Adipocyte (in vitro differentiated cells): ENCODE measurements around the gene TRIM14.
"Not testable (repeated sequence)": the region's sequence is repeated elsewhere in the genome, so short reads cannot be mapped to it uniquely, and the experiment has no call there.

ENCODE experiments used
- DNase-seq: peaks from one replicate; pipeline ENCODE4 v3.0.0-alpha.2; 2015; ENCODE audit warnings: low read depth
- H3K27me3 ChIP-seq: replicated peaks from 2 replicates; pipeline ENCODE4 v1.7.0; 2013; ENCODE audit warnings: mild to moderate bottlenecking, low read length, moderate library complexity; ENCODE audit not compliant: control insufficient read depth, insufficient read depth
- H3K36me3 ChIP-seq: 2 replicates; pipeline ENCODE4 v1.7.0; 2013; ENCODE audit warnings: low read length, mild to moderate bottlenecking, moderate library complexity; ENCODE audit not compliant: control insufficient read depth, insufficient read depth, severe bottlenecking
- H3K4me1 ChIP-seq: 2 replicates; pipeline ENCODE4 v1.7.0; 2013; ENCODE audit warnings: mild to moderate bottlenecking, low read length, moderate library complexity; ENCODE audit not compliant: control insufficient read depth, insufficient read depth
- H3K4me3 ChIP-seq: 2 replicates; pipeline ENCODE4 v1.7.0; 2013; ENCODE audit warnings: mild to moderate bottlenecking, low read length, moderate library complexity
- H3K9ac ChIP-seq: 2 replicates; pipeline ENCODE4 v1.7.0; 2013; ENCODE audit warnings: mild to moderate bottlenecking, low read length, moderate library complexity
- H3K9me3 ChIP-seq: 2 replicates; pipeline ENCODE4 v1.7.0; 2013; ENCODE audit warnings: mild to moderate bottlenecking, low read length, moderate library complexity; ENCODE audit not compliant: control insufficient read depth

The TRIM14 gene

GRCh38 chr9:98091735-98092612 lies 27.0 kb downstream of the TRIM14 start:
- H3K9ac ChIP-seq, result no peak overlapping the region
- peaks cover 9% of the 10 kb centered on the region for H3K4me1 ChIP-seq
- no peaks in the 10 kb centered on the region for H3K9me3 ChIP-seq
- peaks cover 6% of the 10 kb centered on the region for H3K27me3 ChIP-seq
- H3K36me3 ChIP-seq, result no peaks in the 10 kb centered on the region
- H3K4me3 ChIP-seq, result no peak overlapping the region
- no peak for DNase-seq

GRCh38 chr9:98090674-98091073 lies 28.3 kb downstream of the TRIM14 start:
- DNase-seq, H3K4me1 ChIP-seq, H3K9ac ChIP-seq, H3K4me3 ChIP-seq, H3K36me3 ChIP-seq, H3K27me3 ChIP-seq, H3K9me3 ChIP-seq: not testable (repeated sequence)

GRCh38 chr9:98087420-98088354 lies 31.3 kb downstream of the TRIM14 start:
- Histone ChIP-seq H3K9ac (peak overlapping the region; percentile 53), H3K4me3 (peak overlapping the region; percentile 65), H3K27me3 (peaks cover under 1% of the 10 kb centered on the region), H3K36me3 (peaks cover 8% of the 10 kb centered on the region), H3K4me1 (peaks cover 16% of the 10 kb centered on the region), H3K9me3 (no peaks in the 10 kb centered on the region)
- peak; percentile 51 for DNase-seq

- Histone ChIP-seq H3K9ac (no peak overlapping the region), H3K4me1 (peaks cover 9% of the 10 kb centered on the region), H3K27me3 (no peaks in the 10 kb centered on the region), H3K9me3 (no peaks in the 10 kb centered on the region), H3K36me3 (peaks cover 20% of the 10 kb centered on the region), H3K4me3 (no peak overlapping the region)
- DNase-seq, result no peak
Measured at GRCh38 chr9:98086461-98086860, 32.6 kb downstream of the TRIM14 start.

- H3K27me3 ChIP-seq, result no peaks in the 10 kb centered on the region
- no peak overlapping the region for H3K4me3 ChIP-seq
- peaks cover 14% of the 10 kb centered on the region for H3K4me1 ChIP-seq
- H3K9me3 ChIP-seq, result no peaks in the 10 kb centered on the region
- no peak for DNase-seq
- no peak overlapping the region for H3K9ac ChIP-seq
- peaks cover 26% of the 10 kb centered on the region for H3K36me3 ChIP-seq
Measured at GRCh38 chr9:98085944-98086343, 33.1 kb downstream of the TRIM14 start.

- H3K27me3 ChIP-seq, result no peaks in the 10 kb centered on the region
Measured at GRCh38 chr9:98085058-98085457, 34.0 kb downstream of the TRIM14 start.

GRCh38 chr9:98084396-98084795 lies 34.6 kb downstream of the TRIM14 start:
- DNase-seq, result no peak
- H3K27me3 ChIP-seq, result no peaks in the 10 kb centered on the region
- H3K36me3 ChIP-seq, result peaks cover 33% of the 10 kb centered on the region
- no peaks in the 10 kb centered on the region for H3K9me3 ChIP-seq
- H3K4me1 ChIP-seq, result peaks cover 21% of the 10 kb centered on the region
- no peak overlapping the region for H3K4me3 ChIP-seq
- no peak overlapping the region for H3K9ac ChIP-seq

More at GRCh38 chr9:98085058-98085457, 34.0 kb downstream of the TRIM14 start:
- H3K4me1 ChIP-seq, result peaks cover 21% of the 10 kb centered on the region
- no peak for DNase-seq
- H3K36me3 ChIP-seq, result peaks cover 29% of the 10 kb centered on the region
- no peak overlapping the region for H3K9ac ChIP-seq
- H3K9me3 ChIP-seq, result no peaks in the 10 kb centered on the region
- H3K4me3 ChIP-seq, result no peak overlapping the region

GRCh38 chr9:98083566-98084183 lies 35.3 kb downstream of the TRIM14 start:
- H3K9me3 ChIP-seq, result no peaks in the 10 kb centered on the region
- H3K4me1 ChIP-seq, result peaks cover 21% of the 10 kb centered on the region
- peaks cover 36% of the 10 kb centered on the region for H3K36me3 ChIP-seq
- no peaks in the 10 kb centered on the region for H3K27me3 ChIP-seq
- no peak for DNase-seq
- no peak overlapping the region for H3K9ac ChIP-seq
- no peak overlapping the region for H3K4me3 ChIP-seq

- H3K9me3 ChIP-seq, result no peaks in the 10 kb centered on the region
- H3K4me1 ChIP-seq, result peaks cover 21% of the 10 kb centered on the region
- no peak overlapping the region for H3K9ac ChIP-seq
- no peaks in the 10 kb centered on the region for H3K27me3 ChIP-seq
- peaks cover 39% of the 10 kb centered on the region for H3K36me3 ChIP-seq
- peak; percentile 56 for DNase-seq
- no peak overlapping the region for H3K4me3 ChIP-seq
Measured at GRCh38 chr9:98083061-98083501, 35.9 kb downstream of the TRIM14 start.

- Histone ChIP-seq H3K4me1 (peaks cover 21% of the 10 kb centered on the region), H3K36me3 (peaks cover 46% of the 10 kb centered on the region), H3K9ac (peak overlapping the region; percentile 3), H3K27me3 (no peaks in the 10 kb centered on the region), H3K9me3 (no peaks in the 10 kb centered on the region), H3K4me3 (no peak overlapping the region)
- DNase-seq, result peak; percentile 53
Measured at GRCh38 chr9:98081477-98082219, 37.4 kb downstream of the TRIM14 start.
